ENCODE measurements around the gene ACVR2A. TPM values are rescaled to one million over a fixed set of nuclear protein-coding genes. Genes with fewer than 3 reads are reported as not detected.

The ACVR2A gene
- polyA plus RNA-seq, 1 of the 3 experiments (the other 2 are of a cell fraction), result 1.6 TPM

DNA sequence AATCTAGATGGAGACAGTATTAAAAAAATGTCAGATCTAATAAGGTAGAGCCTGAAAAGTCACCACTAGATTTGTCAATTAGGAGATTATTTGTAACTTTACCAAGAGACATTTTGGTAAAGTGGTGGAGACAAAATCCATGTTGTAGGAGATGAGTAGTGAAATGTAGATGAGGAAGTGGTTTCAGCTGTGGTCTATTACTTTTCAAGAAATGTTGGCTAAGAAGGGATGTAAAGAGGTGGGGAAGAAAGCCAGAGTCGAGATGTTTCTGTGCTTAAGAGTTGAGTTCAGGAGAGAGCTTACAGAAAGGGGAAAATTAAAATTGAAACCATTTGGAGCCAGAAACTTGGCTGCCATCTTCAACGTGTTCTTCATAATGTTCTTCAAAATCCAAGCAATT, 22.2 kb downstream of the ACVR2A start:
- WGBS (ENCODE audit: low lambda C conversion rate), result 63% methylated on average over 2 of the region's 2 CpGs
- Histone ChIP-seq H3K9me2 (no peaks in the 10 kb centered on the region), H3K4me1 (ENCODE audit: control insufficient read depth in 1 of 2, insufficient read depth in 2 of 2, low read depth in 1 of 2, low read length in 1 of 2) (no peaks in the 10 kb centered on the region; a peak in 2 of 4 replicates), H3F3A (replicated peaks; ENCODE audit: insufficient read depth) (no peaks in the 10 kb centered on the region), H3K27me3 (ENCODE audit: insufficient read depth) (no peaks in the 10 kb centered on the region), H3K4me2 (no peak overlapping the region), H3K9ac (no peak overlapping the region), H3K36me3 (replicated peaks in 1 of 2; ENCODE audit: control insufficient read depth in 1 of 2, insufficient read depth in 2 of 2, low read length in 1 of 2) (no peaks in the 10 kb centered on the region), H3K4me3 (ENCODE audit: low read depth in 2 of 2, low read length in 1 of 2) (no peak overlapping the region), H2AFZ (ENCODE audit: low read depth) (no peak overlapping the region), H3K27ac (ENCODE audit: low read depth in 2 of 2, low read length in 1 of 2) (no peak overlapping the region), H4K20me1 (ENCODE audit: insufficient read depth) (no peaks in the 10 kb centered on the region; the same call in 1 of the 2 replicates), H3K79me2 (ENCODE audit: insufficient read depth) (peaks cover 32% of the 10 kb centered on the region), H3K9me3 (no peaks in the 10 kb centered on the region)
- DNase-seq, result no peak
- ChIA-PET POLR2A (no interaction called here), CTCF (no interaction called here)
- TF ChIP-seq GABPA (IDR thresholded peaks at IDR 0.05; ENCODE audit: low read depth) (no peak), YY1 (IDR thresholded peaks at IDR 0.05; ENCODE audit: low read depth) (no peak), FOXM1 (IDR thresholded peaks at IDR 0.05; ENCODE audit: low read depth) (no peak), JUND (IDR thresholded peaks at IDR 0.05) (no peak), RXRA (IDR thresholded peaks at IDR 0.05; ENCODE audit: borderline replicate concordance, low read depth) (no peak), NRF1 (IDR thresholded peaks at IDR 0.05; ENCODE audit: low read depth, low read length) (no peak), SIN3A (IDR thresholded peaks at IDR 0.05; ENCODE audit: borderline replicate concordance, low read depth, low read length) (no peak), FOSL2 (IDR thresholded peaks at IDR 0.05; ENCODE audit: borderline replicate concordance, low read depth) (no peak), FOXJ3 (CRISPR knock-in tag; IDR thresholded peaks at IDR 0.05) (no peak), TEAD4 (IDR thresholded peaks at IDR 0.05; ENCODE audit: borderline replicate concordance, insufficient read depth) (no peak), SMC3 (IDR thresholded peaks at IDR 0.05; ENCODE audit: low read depth, low read length) (no peak), CHD2 (IDR thresholded peaks at IDR 0.05; ENCODE audit: low read length, partially characterized antibody) (no peak), RAD21 (IDR thresholded peaks at IDR 0.05; ENCODE audit: low read length) (no peak)
- TF ChIP-seq, protein P1, sequence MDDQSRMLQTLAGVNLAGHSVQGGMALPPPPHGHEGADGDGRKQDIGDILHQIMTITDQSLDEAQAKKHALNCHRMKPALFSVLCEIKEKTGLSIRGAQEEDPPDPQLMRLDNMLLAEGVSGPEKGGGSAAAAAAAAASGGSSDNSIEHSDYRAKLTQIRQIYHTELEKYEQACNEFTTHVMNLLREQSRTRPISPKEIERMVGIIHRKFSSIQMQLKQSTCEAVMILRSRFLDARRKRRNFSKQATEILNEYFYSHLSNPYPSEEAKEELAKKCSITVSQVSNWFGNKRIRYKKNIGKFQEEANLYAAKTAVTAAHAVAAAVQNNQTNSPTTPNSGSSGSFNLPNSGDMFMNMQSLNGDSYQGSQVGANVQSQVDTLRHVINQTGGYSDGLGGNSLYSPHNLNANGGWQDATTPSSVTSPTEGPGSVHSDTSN (IDR thresholded peaks at IDR 0.05), result no peak
- TF ChIP-seq, protein P2, sequence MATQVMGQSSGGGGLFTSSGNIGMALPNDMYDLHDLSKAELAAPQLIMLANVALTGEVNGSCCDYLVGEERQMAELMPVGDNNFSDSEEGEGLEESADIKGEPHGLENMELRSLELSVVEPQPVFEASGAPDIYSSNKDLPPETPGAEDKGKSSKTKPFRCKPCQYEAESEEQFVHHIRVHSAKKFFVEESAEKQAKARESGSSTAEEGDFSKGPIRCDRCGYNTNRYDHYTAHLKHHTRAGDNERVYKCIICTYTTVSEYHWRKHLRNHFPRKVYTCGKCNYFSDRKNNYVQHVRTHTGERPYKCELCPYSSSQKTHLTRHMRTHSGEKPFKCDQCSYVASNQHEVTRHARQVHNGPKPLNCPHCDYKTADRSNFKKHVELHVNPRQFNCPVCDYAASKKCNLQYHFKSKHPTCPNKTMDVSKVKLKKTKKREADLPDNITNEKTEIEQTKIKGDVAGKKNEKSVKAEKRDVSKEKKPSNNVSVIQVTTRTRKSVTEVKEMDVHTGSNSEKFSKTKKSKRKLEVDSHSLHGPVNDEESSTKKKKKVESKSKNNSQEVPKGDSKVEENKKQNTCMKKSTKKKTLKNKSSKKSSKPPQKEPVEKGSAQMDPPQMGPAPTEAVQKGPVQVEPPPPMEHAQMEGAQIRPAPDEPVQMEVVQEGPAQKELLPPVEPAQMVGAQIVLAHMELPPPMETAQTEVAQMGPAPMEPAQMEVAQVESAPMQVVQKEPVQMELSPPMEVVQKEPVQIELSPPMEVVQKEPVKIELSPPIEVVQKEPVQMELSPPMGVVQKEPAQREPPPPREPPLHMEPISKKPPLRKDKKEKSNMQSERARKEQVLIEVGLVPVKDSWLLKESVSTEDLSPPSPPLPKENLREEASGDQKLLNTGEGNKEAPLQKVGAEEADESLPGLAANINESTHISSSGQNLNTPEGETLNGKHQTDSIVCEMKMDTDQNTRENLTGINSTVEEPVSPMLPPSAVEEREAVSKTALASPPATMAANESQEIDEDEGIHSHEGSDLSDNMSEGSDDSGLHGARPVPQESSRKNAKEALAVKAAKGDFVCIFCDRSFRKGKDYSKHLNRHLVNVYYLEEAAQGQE (IDR thresholded peaks at IDR 0.05; ENCODE audit: low read depth, low read length), result no peak
- TF ChIP-seq, protein P3, sequence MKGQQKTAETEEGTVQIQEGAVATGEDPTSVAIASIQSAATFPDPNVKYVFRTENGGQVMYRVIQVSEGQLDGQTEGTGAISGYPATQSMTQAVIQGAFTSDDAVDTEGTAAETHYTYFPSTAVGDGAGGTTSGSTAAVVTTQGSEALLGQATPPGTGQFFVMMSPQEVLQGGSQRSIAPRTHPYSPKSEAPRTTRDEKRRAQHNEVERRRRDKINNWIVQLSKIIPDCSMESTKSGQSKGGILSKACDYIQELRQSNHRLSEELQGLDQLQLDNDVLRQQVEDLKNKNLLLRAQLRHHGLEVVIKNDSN (IDR thresholded peaks at IDR 0.05; ENCODE audit: borderline replicate concordance, low read depth), result no peak
- TF ChIP-seq, protein P4, sequence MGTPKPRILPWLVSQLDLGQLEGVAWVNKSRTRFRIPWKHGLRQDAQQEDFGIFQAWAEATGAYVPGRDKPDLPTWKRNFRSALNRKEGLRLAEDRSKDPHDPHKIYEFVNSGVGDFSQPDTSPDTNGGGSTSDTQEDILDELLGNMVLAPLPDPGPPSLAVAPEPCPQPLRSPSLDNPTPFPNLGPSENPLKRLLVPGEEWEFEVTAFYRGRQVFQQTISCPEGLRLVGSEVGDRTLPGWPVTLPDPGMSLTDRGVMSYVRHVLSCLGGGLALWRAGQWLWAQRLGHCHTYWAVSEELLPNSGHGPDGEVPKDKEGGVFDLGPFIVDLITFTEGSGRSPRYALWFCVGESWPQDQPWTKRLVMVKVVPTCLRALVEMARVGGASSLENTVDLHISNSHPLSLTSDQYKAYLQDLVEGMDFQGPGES (IDR thresholded peaks at IDR 0.05; ENCODE audit: low read depth, low read length), result no peak

Measured in SK-N-SH (cell line).